DMS153 treated with DMSO at 0.1 percent for 48 hours (cell line): Measurements from ENCODE around the gene PPP3CA.

Experiments used
- DNase-seq: peaks from one replicate; lab custom pipeline; 2025; ENCODE audit not compliant: unreplicated experiment; lab: John Stamatoyannopoulos, UW

PPP3CA gene

DNA sequence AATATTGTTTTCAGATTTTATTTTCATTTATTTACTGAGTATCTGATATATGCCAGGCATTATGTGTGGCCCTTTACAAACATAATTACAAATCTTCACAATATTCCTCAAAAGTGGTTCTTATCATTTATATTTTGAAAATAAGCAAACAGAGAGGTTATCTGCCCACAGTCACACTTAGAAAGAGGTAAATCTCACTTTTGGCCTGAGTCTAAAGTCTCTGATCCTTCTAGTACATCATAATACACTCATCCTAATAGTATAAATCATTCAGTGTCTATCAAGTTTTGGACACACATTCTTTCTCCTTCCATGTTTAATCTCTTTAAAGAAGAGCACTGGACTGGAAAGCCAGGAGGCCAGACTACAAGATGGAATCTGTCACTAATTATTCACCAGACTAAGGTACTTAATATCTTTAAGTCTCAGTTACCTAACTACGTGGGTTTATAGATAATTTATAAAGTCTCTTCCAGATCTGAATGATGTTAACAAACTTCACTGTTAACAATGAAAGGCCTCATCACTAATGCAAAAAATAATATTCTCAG, 281.3 kb downstream of the PPP3CA start:
- no peak for DNase-seq

- DNase-seq, result no peak
These were observed 282.0 kb downstream of the PPP3CA start for GRCh38 chr4:101065346-101065745.

- DNase-seq, result no peak
These were observed 282.7 kb downstream of the PPP3CA start for GRCh38 chr4:101064541-101065180.

GRCh38 chr4:101055392-101055791, 291.9 kb downstream of the PPP3CA start:
- DNase-seq, result no peak

DNA sequence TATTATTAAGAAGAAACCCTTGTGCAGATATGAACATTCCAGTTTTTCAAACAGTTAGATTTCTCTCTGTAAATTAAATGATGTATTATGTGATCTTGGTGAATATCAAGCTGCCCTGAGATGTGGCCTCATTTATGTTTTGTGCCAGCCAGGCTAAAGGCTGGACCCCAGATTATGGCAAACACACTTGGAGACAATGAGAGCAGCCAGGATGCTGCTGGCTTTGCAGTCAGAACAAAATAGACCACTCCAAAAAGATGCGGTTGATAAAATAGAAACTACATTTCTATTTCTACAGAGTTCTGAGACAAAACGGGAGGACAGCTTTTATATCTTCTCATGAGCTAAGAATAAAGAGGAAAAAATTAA, 296.5 kb downstream of the PPP3CA start:
- DNase-seq, result no peak

DNA sequence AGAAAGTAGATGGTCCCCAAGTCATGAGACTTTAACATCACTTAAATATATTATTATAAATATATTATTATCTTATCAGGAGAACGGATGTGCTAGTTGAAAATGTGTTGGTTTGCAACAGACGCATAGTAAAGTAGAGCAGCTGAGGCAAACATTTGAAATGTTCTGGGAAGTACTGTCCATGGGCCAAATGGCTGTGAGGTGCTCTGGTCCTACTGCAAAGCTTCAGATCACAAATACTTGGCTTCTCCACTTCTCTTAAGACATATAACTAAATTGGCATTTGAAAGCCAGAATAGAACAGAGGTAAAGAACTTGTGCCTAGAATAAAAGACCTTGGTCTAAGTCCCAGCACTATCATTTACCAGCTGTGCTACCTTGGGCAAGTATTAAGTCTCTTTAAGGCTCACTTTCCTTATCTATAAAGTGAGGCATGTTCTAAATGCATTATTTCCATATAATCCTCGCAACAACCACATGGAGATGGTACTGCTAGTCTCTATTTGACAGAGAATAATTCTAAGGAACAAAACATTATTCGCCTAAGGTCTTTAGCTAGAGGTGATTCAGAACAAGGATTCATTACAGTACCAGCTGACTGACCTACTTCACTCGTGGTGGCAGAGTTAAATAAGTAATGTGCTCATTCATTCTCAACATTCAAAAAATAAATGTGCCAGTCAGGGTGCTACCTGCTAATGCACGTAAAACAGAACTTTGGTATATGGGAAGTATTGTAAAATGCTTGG, 297.1 kb downstream of the PPP3CA start:
- DNase-seq, result no peak

GRCh38 chr4:101049549-101050001, 297.8 kb downstream of the PPP3CA start:
- no peak for DNase-seq

GRCh38 chr4:101044766-101045165, 302.6 kb downstream of the PPP3CA start:
- DNase-seq, result no peak

DNA sequence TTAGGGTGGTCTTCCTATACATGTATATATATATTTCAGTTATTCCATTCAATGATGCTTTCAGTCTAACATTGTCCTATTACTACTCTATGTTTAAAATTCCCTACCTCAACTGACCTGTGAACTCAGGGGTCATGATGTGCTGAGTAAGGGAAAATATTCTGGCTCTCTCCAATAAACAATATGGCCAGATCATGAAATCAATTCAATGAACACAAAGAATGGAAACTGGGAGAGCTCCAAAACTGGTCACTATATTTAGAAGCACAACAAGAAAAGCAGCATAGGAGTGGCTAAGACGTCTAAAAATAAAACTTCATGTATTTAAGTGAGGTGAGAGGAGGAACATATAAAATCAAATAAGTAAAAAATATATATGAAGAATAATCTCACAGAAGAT, 304.5 kb downstream of the PPP3CA start:
- no peak for DNase-seq

- no peak for DNase-seq
These were observed 306.6 kb downstream of the PPP3CA start for GRCh38 chr4:101040776-101041175.

DNA sequence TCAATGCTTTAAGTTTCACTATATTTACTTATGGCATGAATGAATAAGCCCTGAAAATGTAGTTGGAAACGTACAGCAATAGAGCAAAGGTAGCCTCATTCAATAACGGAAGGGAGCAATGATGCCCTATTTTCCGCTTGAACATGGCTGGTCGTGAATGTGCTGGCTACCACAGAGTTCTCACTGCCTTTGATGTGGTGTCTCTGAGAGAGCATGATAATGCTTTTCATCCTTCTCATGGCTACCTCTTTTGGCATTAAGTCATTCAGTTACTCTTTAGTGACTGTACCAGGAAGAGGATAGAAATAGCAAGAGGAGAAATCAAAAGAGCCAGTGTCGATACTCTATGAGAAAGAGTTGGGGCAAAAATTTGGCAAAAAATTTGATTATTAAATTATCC, 308.0 kb downstream of the PPP3CA start:
- DNase-seq, result no peak

DNA sequence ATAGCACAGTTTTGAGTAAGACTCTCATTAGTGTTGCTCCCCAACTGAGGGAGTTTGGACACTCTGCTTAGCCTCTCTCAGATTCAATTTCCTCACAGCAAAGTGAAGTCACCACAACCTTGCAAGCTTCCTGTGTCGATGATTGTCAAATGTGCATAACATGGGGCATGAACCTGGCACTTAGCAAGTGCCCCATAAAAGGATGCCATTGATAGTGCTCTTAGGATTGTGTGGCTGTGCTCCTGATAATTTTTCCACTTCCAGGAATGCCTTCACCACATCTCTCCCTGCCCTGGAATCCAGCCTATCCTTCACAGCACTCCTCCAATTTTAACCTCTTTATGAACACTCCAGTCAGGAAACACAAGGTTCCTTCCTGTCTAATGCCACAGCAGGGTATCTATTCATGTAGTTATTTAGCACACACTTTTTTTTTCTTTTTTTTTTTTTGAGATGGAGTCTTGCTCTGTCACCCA, 309.4 kb downstream of the PPP3CA start:
- DNase-seq, result no peak

DNA sequence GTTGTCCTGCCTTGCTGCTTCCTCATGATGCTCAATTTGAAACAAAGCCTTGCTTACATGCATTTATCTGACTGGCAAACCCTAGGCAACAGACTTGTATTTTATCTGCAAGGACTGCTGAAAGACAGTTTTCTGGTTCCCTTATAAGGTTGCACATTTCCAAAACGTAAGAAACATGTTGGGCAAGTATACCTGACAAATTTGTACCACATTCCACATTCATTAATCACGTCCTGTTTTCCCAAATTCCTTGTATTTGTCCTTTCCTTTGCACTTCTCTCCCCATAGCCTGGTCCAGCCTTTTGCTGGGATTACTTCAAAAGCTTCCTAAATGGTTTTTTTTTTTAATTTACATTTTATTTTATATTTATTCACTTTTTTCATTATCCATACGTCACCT, 310.1 kb downstream of the PPP3CA start:
- DNase-seq, result no peak

GRCh38 chr4:101035487-101035886, 311.8 kb downstream of the PPP3CA start:
- DNase-seq, result no peak

GRCh38 chr4:101033986-101034385, 313.3 kb downstream of the PPP3CA start:
- DNase-seq, result no peak

GRCh38 chr4:101032541-101032940, 314.8 kb downstream of the PPP3CA start:
- DNase-seq, result no peak

GRCh38 chr4:101031971-101032370, 315.4 kb downstream of the PPP3CA start:
- DNase-seq, result no peak

DNA sequence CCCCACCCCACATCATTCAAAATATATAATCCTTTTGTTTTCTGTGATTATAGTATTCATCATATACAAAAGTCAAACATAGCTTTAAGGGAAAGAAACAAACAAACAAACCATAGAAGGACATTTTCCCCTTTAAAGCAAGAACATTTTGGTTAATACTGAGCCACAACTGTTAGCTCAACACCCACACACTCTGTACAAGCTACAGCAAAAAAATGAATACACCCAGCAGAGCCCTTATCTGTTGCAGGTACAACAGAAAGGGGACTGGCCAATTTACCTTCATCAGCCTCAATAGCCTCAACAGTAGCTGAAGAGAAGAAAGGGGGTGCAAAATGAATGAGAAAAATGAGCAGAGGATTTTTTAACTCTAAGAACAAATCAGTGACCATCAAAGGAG, 318.4 kb downstream of the PPP3CA start:
- no peak for DNase-seq

DNA sequence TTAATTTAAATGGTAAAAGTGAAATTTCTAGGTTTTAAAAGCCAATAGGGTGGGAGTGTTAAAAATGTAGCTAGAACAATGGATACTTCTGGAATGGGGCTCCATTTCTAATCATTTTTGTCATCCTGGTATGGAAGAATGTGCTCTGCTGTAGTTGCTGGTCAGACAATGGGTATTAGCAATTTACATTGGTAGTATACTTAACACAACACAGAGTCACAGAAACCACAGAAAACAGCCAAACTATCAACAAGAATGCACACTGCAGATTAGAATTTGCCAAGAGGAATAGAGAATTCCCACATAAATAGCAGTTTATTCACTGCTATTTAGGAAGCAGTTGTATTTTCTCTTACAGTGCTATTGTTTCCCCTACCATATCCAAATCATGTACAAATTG, 319.6 kb downstream of the PPP3CA start:
- no peak for DNase-seq

DNA sequence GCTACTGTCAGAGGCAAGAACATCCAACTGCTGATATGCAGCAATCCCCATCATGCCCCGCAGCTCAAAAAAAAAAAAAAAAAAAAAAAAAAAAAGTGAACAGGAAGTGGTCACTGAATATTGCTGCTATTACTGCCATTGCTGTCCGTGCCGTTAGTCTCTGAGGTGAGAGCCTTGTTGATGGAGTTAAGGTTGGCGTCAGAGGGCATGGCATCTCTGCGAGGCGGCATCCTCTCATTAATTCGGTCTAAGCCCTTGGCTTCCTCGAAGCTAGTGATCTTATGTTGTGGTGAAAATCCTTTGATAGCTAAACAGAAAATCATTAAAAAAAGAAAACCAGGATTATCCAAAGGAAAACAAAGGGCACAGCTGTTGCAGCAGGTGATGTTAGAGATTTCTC, 321.6 kb downstream of the PPP3CA start:
- no peak for DNase-seq

- no peak for DNase-seq
These were observed 324.9 kb downstream of the PPP3CA start for GRCh38 chr4:101022151-101023024.
